Measurements from ENCODE around the gene RUNX1. TPM values are rescaled to one million over a fixed set of nuclear protein-coding genes. Genes with fewer than 3 reads are reported as not detected.

Gene RUNX1
- total and polyA plus RNA-seq, 2 of the 13 experiments (the other 11 are each of a cell fraction or from before 2014, with no cell fraction given): 5.4 to 6.4 TPM

- TF ChIP-seq BCLAF1 (IDR thresholded peaks at IDR 0.05) (no peak), ZNF792 (CRISPR knock-in tag; IDR thresholded peaks at IDR 0.05) (peak; percentile 60; the same call in 1 of the 2 replicates), PBX3 (CRISPR knock-in tag; IDR thresholded peaks at IDR 0.05; ENCODE audit: borderline replicate concordance) (no peak), SMYD3 (CRISPR knock-in tag; IDR thresholded peaks at IDR 0.05) (no peak), ZFP82 (CRISPR knock-in tag; IDR thresholded peaks at IDR 0.05; ENCODE audit: borderline replicate concordance) (no peak), ZNF205 (CRISPR knock-in tag; IDR thresholded peaks at IDR 0.05) (no peak), HNRNPUL1 (IDR thresholded peaks at IDR 0.05; ENCODE audit: low read depth, low read length) (peak; percentile 60; the same call in 1 of the 2 replicates), ARID5B (CRISPR knock-in tag; IDR thresholded peaks at IDR 0.05) (peak; percentile 87), ZNF326 (CRISPR knock-in tag; IDR thresholded peaks at IDR 0.05; ENCODE audit: borderline replicate concordance) (no peak), ZNF512 (CRISPR knock-in tag; IDR thresholded peaks at IDR 0.05) (no peak), ZNF280D (CRISPR knock-in tag; IDR thresholded peaks at IDR 0.05) (no peak), TOPORS (CRISPR knock-in tag; IDR thresholded peaks at IDR 0.05) (no peak), ZNF766 (CRISPR knock-in tag; IDR thresholded peaks at IDR 0.05; ENCODE audit: borderline replicate concordance) (no peak), THAP7 (CRISPR knock-in tag; IDR thresholded peaks at IDR 0.05) (no peak), SP2 (CRISPR knock-in tag; IDR thresholded peaks at IDR 0.05) (no peak), NR3C1 (CRISPR knock-in tag; IDR thresholded peaks at IDR 0.05) (no peak)
These were observed 29.5 kb downstream of the RUNX1 start (continued) for GRCh38 chr21:35019631-35020032.

Data from HepG2 (cell line).